Sigmoid colon (tissue), 7 donors: ENCODE measurements around the gene CDH23. TPM values are rescaled to one million over a fixed set of nuclear protein-coding genes. Genes with fewer than 3 reads are reported as not detected.

Experiments
- DNase-seq: peaks from one replicate; pipeline ENCODE4 v3.0.0-alpha.2; 2019
- H3K27ac ChIP-seq, 4 donors: fragments of 200-600 bp; sonication (generic); one replicate each; pipeline ENCODE4 v1.5.1; 2016 to 2019; ENCODE audit warnings: mild to moderate bottlenecking in 1 of 4
- H3K27me3 ChIP-seq, 3 donors: fragments of 200-600 bp; sonication (generic); one replicate each; pipeline ENCODE4 v1.5.1; 2019; ENCODE audit warnings: mild to moderate bottlenecking in 1 of 3
- H3K36me3 ChIP-seq, 4 donors: fragments of 200-600 bp; sonication (generic); one replicate each; pipeline ENCODE4 v1.5.1; 2016 to 2019
- H3K4me1 ChIP-seq, 4 donors: fragments of 200-600 bp; sonication (generic); one replicate each; pipeline ENCODE4 v1.5.1; 2017 to 2019
- H3K4me3 ChIP-seq, 4 donors: fragments of 200-600 bp; sonication (generic); one replicate each; pipeline ENCODE4 v1.5.1; 2017 to 2019; ENCODE audit warnings: mild to moderate bottlenecking in 2 of 4, moderate library complexity in 1 of 4
- H3K9me3 ChIP-seq, 4 donors: fragments of 200-600 bp in 3 of 4; sonication (generic) in 3 of 4; one replicate each; pipeline versions ENCODE4 v1.5.1 to v1.6.1; 2013 to 2019
- EP300 ChIP-seq, 4 donors: sonication (generic); formaldehyde crosslinking; IDR thresholded peaks; one replicate each; pipeline ENCODE4 v1.6.1; 2017; ENCODE audit warnings: antibody characterized with exemption in 4 of 4
- POLR2A ChIP-seq, 2 donors: fragments of 450-650 bp; IDR thresholded peaks; one replicate each; pipeline ENCODE4 v1.6.1; 2016; ENCODE audit warnings: antibody characterized with exemption in 2 of 2, mild to moderate bottlenecking in 2 of 2, moderate library complexity in 2 of 2
- POLR2AphosphoS5 ChIP-seq, 4 donors: sonication (generic); formaldehyde crosslinking; IDR thresholded peaks; one replicate each; pipeline ENCODE4 v1.6.1; 2017; ENCODE audit warnings: antibody characterized with exemption in 4 of 4
- WGBS, 2 donors: extraction: QIAGEN DNeasy Blood & Tissue Kit; methylation state at CpG; one replicate each; pipeline ENCODE4 v1.1.7; 2013; 5-methylcytosine and 5-hydroxymethylcytosine counted together
- intact Hi-C: fragments of 100-400 bp; cut with DNase I; formaldehyde crosslinking; loops from one replicate; pipeline ENCODE4 v1.15.1; 2023
- polyA plus RNA-seq, 3 donors: library from polyadenylated mRNA; stranded (reverse); fragments of 200-250 nt; gene quantifications; one replicate each; pipeline ENCODE4 v1.2.3, GENCODE V29; 2013
- total RNA-seq, 4 donors: library from RNA; depleted of rRNA; stranded (reverse); fragments of >200 nt; gene quantifications; one replicate each; pipeline ENCODE4 v1.1.0, GENCODE V29; 2016
- TF ChIP-seq, protein P1 (sequence below), 4 experiments: fragments of 450-650 bp in 3 of 4; fragments of 200-600 bp in 1 of 4; IDR thresholded peaks; one replicate each; pipeline ENCODE4 v1.5.1; 2016 to 2019; ENCODE audit warnings: antibody characterized with exemption in 4 of 4, mild to moderate bottlenecking in 3 of 4, moderate library complexity in 2 of 4
- donor health status: healthy with polysubstance abuse.
- donor health status: Bipolar disorder and iron deficiency.
- donor health status: healthy.

Gene CDH23
- total and polyA plus RNA-seq, 7 donors: 1.5 to 7.2 (median 3.0) TPM

GRCh38 chr10:71625445-71626175 lies 228.9 kb downstream of the CDH23 start:
- H3K36me3 ChIP-seq: no peaks in the 10 kb centered on the region
- 81 to 85% methylated on average over 11 of the region's 11 CpGs for WGBS, 2 donors
- TF ChIP-seq EP300 (IDR thresholded peaks at IDR 0.05) (no peak), POLR2AphosphoS5 (IDR thresholded peaks at IDR 0.05) (no peak), POLR2A (IDR thresholded peaks at IDR 0.05) (no peak)
- TF ChIP-seq, protein P1, sequence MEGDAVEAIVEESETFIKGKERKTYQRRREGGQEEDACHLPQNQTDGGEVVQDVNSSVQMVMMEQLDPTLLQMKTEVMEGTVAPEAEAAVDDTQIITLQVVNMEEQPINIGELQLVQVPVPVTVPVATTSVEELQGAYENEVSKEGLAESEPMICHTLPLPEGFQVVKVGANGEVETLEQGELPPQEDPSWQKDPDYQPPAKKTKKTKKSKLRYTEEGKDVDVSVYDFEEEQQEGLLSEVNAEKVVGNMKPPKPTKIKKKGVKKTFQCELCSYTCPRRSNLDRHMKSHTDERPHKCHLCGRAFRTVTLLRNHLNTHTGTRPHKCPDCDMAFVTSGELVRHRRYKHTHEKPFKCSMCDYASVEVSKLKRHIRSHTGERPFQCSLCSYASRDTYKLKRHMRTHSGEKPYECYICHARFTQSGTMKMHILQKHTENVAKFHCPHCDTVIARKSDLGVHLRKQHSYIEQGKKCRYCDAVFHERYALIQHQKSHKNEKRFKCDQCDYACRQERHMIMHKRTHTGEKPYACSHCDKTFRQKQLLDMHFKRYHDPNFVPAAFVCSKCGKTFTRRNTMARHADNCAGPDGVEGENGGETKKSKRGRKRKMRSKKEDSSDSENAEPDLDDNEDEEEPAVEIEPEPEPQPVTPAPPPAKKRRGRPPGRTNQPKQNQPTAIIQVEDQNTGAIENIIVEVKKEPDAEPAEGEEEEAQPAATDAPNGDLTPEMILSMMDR (IDR thresholded peaks at IDR 0.05): no peak
- no peaks in the 10 kb centered on the region for H3K9me3 ChIP-seq
- H3K27ac ChIP-seq: peak overlapping the region in 1 of 4 donors; percentile 86
- H3K4me1 ChIP-seq: peaks cover 0 to 31% (median 27%) of the 10 kb centered on the region in 4 donors
- no peak overlapping the region for H3K4me3 ChIP-seq
- no peaks in the 10 kb centered on the region for H3K27me3 ChIP-seq
- intact Hi-C loops: no loop called here
- no peak for DNase-seq

DNA sequence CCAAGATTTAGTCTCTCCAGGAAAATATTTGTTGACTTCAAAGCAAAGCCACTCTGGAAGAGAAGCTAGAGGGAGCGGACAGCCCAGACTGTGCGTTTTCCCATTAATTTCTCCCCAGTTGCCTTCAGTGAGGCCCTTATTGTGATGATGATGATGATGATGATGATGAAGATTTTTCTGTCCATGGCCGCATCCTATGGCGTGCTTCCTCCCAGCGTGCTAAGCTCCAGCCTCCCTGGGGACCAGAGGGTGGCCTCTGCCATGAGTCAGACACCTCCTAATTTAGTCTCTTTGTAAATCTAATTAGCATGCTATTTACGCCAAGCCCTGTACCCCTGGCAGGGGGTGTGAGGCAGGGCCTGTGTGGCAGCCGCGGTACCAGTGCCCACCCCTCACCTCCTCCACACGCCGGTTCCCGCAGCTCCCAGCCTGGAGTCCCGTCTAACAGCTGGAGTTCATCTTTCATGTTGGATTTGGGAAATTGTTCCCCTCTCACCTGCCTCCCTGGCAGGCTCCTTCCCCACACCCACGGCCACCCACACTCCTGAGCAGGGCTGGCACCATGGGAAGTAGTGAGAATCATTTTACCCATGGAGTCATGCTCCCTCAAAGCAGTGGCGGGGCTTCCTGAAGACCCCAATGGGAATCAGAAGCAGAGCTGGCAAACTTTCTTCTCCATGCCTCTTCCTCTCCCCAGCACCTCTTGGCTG lies 230.7 kb downstream of the CDH23 start:
- H3K27ac ChIP-seq: peak overlapping the region in 1 of 4 donors; percentile 86

DNA sequence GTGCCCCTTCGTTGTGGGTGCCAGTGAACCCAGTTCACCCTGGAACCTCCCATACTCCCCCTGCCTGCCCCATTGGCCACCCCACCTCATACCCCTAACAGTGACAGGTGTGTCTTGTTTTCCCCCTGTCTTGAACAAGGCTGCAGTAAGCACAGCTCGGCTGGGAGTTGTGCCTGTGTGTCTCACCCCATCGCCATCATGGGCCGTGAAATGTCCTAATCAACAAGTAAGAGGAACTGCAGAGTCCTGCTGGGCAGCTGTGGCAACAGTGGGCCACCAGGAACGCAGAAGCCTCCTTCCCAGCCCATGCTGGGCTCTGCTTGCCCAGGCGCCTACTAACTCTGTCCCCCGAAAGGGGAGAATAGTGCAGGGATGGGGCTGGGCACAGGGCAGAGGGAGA lies 231.2 kb downstream of the CDH23 start:
- intact Hi-C loops: no loop called here
- no peak overlapping the region for H3K4me3 ChIP-seq
- no peaks in the 10 kb centered on the region for H3K36me3 ChIP-seq
- peaks cover 0 to 8% (median 5%) of the 10 kb centered on the region in 4 donors for H3K4me1 ChIP-seq
- WGBS, 2 donors: 83 to 88% methylated on average over 7 of the region's 7 CpGs
- H3K27ac ChIP-seq: peak overlapping the region in 1 of 4 donors; percentile 86
- no peaks in the 10 kb centered on the region for H3K9me3 ChIP-seq
- DNase-seq: no peak
- H3K27me3 ChIP-seq: no peaks in the 10 kb centered on the region
- TF ChIP-seq, protein P1 (IDR thresholded peaks at IDR 0.05): no peak
- TF ChIP-seq POLR2AphosphoS5 (IDR thresholded peaks at IDR 0.05) (no peak), EP300 (IDR thresholded peaks at IDR 0.05) (no peak)

More for the DNA sequence above, 230.7 kb downstream of the CDH23 start:
- Histone ChIP-seq H3K4me1 (peaks cover 0 to 13% (median 10%) of the 10 kb centered on the region in 4 donors), H3K4me3 (no peak overlapping the region), H3K27me3 (no peaks in the 10 kb centered on the region), H3K9me3 (no peaks in the 10 kb centered on the region), H3K36me3 (no peaks in the 10 kb centered on the region)
- intact Hi-C loops: no loop called here
- WGBS, 2 donors: 78 to 80% methylated on average over 14 of the region's 14 CpGs
- TF ChIP-seq, protein P1 (IDR thresholded peaks at IDR 0.05): no peak
- TF ChIP-seq POLR2A (IDR thresholded peaks at IDR 0.05) (no peak), EP300 (IDR thresholded peaks at IDR 0.05) (no peak), POLR2AphosphoS5 (IDR thresholded peaks at IDR 0.05) (no peak)
- DNase-seq: no peak

DNA sequence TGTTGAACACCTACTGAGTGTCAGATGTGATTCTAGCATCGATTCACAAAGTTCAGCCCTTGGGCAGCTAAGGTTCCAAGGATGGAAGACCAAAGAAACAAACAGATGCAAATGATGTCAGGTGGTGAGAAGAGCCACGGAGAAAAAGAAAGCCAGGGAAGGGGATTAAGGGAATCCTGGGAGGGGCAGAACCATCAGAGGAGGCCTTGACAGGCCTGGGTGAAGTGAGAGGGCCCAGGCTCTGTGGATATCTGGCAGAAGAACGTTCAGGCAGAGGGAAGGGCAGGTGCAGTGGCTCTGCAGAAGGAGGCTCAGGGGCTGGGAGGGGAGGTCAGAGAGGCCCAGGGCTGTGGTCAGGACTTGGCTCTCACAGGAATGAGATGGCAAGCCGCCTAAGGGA lies 232.4 kb downstream of the CDH23 start:
- 77 to 82% methylated on average over 4 of the region's 4 CpGs for WGBS, 2 donors
- peak overlapping the region in 1 of 4 donors; percentile 13 for H3K27ac ChIP-seq
- no peaks in the 10 kb centered on the region for H3K36me3 ChIP-seq
- H3K4me3 ChIP-seq: no peak overlapping the region
- DNase-seq: no peak
- no peaks in the 10 kb centered on the region for H3K4me1 ChIP-seq
- no peaks in the 10 kb centered on the region for H3K27me3 ChIP-seq
- H3K9me3 ChIP-seq: no peaks in the 10 kb centered on the region
- intact Hi-C loops: no loop called here
- TF ChIP-seq EP300 (IDR thresholded peaks at IDR 0.05): no peak
- TF ChIP-seq, protein P1 (IDR thresholded peaks at IDR 0.05): no peak
- no peak for TF ChIP-seq POLR2A (IDR thresholded peaks at IDR 0.05)
- TF ChIP-seq POLR2AphosphoS5 (IDR thresholded peaks at IDR 0.05): no peak
